AG09309 (cell line): ENCODE measurements around the gene KIF18B.

ENCODE experiments used
- DNase-seq: peaks from one replicate; pipeline ENCODE4 v3.0.0-alpha.2; 2010; ENCODE audit warnings: low read depth
- H3K4me3 ChIP-seq: 2 replicates; pipeline ENCODE4 v1.5.1; 2011; ENCODE audit warnings: mild to moderate bottlenecking, low read depth, low read length, moderate library complexity; ENCODE audit not compliant: control insufficient read depth
- TF ChIP-seq, protein P1 (sequence below): IDR thresholded peaks from 2 replicates; pipeline ENCODE4 v1.5.1; 2011; ENCODE audit warnings: mild to moderate bottlenecking, low read depth, low read length, inconsistent platforms; ENCODE audit not compliant: insufficient read depth, control insufficient read depth; ENCODE audit errors: missing control alignments

The KIF18B gene

DNA sequence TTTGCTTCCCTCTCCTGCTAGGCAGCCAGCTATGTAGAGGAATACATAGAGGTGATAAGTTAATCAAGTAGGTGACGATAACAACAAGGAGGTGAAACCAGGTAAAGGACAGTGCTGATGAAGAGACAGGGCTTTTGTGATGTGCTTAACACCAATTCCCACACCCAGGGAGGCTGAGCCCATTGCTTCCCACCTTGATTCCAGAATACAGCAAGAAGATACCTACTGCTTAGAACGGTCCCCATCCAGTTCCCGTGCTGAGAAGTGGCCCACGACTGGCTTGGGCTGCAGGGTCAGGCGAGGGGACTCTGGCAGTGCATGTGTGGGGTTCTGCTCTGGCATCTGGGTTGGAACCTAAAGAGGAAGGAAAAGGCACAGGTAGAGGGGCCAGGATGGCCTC is 16.2 kb downstream of the KIF18B start:
- TF ChIP-seq, protein P1, sequence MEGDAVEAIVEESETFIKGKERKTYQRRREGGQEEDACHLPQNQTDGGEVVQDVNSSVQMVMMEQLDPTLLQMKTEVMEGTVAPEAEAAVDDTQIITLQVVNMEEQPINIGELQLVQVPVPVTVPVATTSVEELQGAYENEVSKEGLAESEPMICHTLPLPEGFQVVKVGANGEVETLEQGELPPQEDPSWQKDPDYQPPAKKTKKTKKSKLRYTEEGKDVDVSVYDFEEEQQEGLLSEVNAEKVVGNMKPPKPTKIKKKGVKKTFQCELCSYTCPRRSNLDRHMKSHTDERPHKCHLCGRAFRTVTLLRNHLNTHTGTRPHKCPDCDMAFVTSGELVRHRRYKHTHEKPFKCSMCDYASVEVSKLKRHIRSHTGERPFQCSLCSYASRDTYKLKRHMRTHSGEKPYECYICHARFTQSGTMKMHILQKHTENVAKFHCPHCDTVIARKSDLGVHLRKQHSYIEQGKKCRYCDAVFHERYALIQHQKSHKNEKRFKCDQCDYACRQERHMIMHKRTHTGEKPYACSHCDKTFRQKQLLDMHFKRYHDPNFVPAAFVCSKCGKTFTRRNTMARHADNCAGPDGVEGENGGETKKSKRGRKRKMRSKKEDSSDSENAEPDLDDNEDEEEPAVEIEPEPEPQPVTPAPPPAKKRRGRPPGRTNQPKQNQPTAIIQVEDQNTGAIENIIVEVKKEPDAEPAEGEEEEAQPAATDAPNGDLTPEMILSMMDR = no peak
- H3K4me3 ChIP-seq = no peak overlapping the region
- DNase-seq = no peak

- no peak overlapping the region for H3K4me3 ChIP-seq
- TF ChIP-seq, protein P1 = no peak
- DNase-seq = no peak
Measured at GRCh38 chr17:44930667-44931066, 16.9 kb downstream of the KIF18B start.

DNA sequence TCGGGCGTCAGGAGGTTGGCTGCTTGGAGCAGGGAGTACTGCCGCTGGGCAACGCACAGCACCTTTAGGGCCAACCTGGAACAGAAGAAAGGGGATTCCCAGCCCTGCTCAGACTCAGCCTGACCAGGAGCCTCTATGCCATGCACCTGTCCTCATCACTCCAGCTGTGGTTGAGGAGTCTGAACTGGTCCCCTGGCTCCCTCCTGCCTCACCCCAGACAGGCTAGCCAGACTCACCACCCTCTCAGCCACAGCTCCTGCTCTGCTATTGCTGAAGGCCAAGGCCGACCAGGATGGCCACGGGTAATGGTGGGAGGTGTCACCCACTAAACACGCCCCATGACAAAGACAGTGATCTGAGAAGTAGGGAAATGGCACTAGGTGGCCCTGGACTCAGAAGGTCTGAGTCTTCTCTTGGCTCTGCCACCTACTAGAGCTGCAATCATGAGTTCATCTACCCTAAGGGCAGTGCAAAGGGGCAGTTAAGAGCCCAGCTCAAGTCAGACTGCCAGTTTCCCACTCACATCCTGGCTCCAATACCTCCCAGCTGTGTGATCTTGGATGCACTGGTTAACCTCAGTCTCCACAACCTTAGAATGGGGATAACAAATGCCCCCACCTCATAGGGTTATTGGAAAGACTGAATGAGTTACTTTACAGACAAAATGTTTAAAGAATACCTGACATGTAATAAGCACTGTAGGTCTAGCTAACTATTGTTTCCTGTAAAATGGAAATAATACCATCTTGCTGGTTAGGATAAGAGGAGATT is 18.4 kb downstream of the KIF18B start:
- DNase-seq = no peak
- no peak overlapping the region for H3K4me3 ChIP-seq
- TF ChIP-seq, protein P1 = no peak

- no peak overlapping the region for H3K4me3 ChIP-seq
- TF ChIP-seq, protein P1 = no peak
- no peak for DNase-seq
Measured at GRCh38 chr17:44928136-44928535, 19.4 kb downstream of the KIF18B start.

GRCh38 chr17:44927696-44928095 is 19.9 kb downstream of the KIF18B start:
- no peak overlapping the region for H3K4me3 ChIP-seq
- TF ChIP-seq, protein P1 = no peak
- DNase-seq = no peak

DNA sequence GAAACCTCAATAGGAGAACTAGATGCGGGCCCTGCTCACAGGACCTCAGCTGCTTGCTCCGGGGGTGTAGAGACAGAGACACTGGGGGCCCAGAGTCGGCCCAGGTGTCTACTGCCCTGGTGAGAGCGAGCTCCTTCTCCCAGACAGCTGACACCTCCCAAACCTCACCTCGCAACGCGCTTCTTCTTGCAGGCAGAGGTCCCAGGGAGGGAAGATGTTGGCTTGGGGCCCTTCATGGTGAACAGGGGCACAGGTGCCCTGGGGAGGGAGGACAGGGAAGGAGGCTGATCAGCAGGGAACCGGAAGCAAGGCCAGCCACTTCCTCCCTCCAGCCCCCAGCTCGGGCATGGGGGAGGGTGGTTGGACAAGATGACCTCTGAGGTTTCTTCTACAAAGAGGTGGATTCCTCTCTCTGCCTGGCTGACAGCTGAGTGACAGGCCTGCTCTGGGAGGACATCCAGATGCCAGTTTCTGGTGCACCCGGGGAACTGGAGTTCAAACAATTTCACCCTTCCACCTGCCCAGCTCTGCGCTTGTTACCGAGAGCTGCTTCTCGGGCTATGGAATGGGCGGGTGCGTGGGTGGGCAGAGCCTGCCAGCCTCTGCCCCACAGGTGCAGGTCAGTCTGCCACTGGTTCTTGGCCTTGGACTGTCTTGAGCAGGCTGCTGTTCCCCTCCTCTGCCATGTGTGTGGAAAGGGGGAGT is 20.6 kb downstream of the KIF18B start:
- TF ChIP-seq, protein P1 = no peak
- H3K4me3 ChIP-seq = no peak overlapping the region
- DNase-seq = no peak
